Right renal cortex interstitium (tissue), 3 donors: ENCODE results near the gene TYW3. TPM values are rescaled to one million over a fixed set of nuclear protein-coding genes. Genes with fewer than 3 reads are reported as not detected.

ENCODE experiments used
- DNase-seq, 3 donors: peaks; one replicate each; pipeline ENCODE4 v3.0.0-alpha.2; 2013; ENCODE audit warnings: low read depth in 3 of 3, low spot score in 2 of 3
- polyA plus RNA-seq, 3 donors: library from polyadenylated mRNA; unstranded; fragments of 120-200 nt; gene quantifications; one replicate each; pipeline ENCODE4 v1.2.1, GENCODE V29; 2013; ENCODE audit not compliant: insufficient read length in 3 of 3

Gene TYW3
- polyA plus RNA-seq, 3 donors = 32.0 to 36.9 (median 33.0) TPM

GRCh38 chr1:74779750-74780149, 46.8 kb downstream of the TYW3 start:
- DNase-seq = no peak

- no peak for DNase-seq
These were observed 47.6 kb downstream of the TYW3 start for GRCh38 chr1:74780594-74780993.

GRCh38 chr1:74785944-74786343, 53.0 kb downstream of the TYW3 start:
- DNase-seq = no peak

GRCh38 chr1:74790453-74790852, 57.5 kb downstream of the TYW3 start:
- DNase-seq = no peak

GRCh38 chr1:74791491-74791890, 58.5 kb downstream of the TYW3 start:
- DNase-seq = no peak

GRCh38 chr1:74799119-74799657, 66.2 kb downstream of the TYW3 start:
- no peak for DNase-seq

GRCh38 chr1:74811436-74812179, 78.7 kb downstream of the TYW3 start:
- no peak for DNase-seq

GRCh38 chr1:74812180-74812541, 79.2 kb downstream of the TYW3 start:
- no peak for DNase-seq

Other genes with a start within 250 kb of the TYW3 start
- gene LRRC53, start 220.5 kb upstream of the TYW3 start, polyA plus RNA-seq = under 1 TPM in 2 of 3 donors, not detected in 1; 0.03 to 0.07 TPM
- under 1 TPM; 0.42 to 0.67 (median 0.53) TPM for gene ERICH3, start 59.4 kb upstream of the TYW3 start, polyA plus RNA-seq
- gene CRYZ, start 102 bp upstream of the TYW3 start, polyA plus RNA-seq = 100 to 1,000 TPM; 190 to 199 (median 199) TPM